UCSD-AML1 (cell line): ENCODE measurements around the gene SP5.
"Not testable (repeated sequence)": the region's sequence is repeated elsewhere in the genome, so short reads cannot be mapped to it uniquely, and the experiment has no call there.

Source experiments
- DNase-seq: peaks from one replicate; lab custom pipeline; 2025; ENCODE audit not compliant: unreplicated experiment; lab: John Stamatoyannopoulos, UW

The SP5 gene

DNA sequence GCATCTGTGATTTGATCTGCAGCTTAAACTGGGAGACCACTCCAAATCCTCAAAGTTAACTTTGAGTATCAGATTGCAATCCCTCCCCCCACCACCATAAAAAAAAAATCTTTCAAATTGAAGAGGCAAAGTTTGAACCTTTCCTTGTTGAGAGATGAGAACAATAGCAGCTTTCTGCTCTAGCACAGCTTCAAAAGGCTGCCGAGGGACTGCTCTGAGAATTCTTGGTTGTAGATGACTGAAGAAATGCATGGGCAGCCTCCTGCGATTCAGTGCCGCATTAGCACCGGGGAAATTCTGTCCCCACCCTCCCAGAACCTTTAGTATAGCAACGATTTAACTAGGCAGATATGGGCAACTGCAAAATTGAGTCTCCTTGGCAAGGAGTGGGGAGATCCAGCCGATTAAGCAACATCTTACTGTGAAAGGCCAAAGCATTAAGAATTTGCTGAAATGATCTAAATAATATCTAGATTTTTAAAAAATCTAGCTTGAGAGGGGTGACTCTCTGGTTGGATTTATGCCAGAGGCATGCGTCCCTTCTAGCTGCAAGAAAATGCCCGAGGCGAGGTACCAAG is 3.9 kb upstream of the SP5 start:
- no peak for DNase-seq

DNA sequence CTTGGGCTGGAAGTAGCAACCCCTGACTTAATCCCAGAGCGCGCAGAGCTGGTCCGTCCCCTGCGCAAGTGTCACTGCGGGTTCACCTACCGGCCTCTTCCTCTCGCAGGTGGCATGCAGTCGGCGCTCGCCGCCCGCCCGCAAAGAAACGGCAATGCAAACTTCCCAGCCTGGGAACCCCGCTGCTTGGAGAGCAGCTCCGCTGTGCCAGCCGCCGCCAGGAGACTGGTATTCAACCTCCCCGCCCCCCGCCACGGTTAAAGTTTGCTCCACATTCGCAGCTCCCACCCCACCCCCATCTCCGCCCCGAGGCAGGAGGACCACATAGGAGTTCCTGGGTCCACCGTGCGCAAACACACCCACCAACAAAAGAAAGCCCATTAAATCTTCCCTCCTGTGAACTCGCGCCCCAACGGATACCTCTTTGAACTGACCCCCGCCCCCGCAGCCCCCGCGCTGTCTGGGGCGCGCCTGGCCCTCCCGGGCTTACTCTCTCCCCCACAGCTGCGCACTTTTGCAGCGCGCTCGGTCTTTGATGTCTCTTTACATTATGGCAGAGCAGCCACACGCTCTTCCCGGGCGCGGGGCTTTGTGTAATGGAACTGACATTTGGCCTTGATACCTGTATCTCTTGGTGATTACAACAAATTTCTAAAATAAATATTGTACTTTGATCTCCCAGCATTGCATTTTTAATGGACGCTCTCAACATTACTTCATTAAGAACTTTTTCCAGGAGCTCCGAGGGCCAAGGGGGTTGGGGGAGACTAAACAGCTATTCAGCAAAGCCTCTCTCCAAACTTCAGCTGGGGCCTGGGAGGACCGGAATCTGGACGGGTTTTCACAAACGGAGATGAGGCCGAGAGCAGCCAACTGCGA is 3.1 kb upstream of the SP5 start:
- DNase-seq, result no peak

DNA sequence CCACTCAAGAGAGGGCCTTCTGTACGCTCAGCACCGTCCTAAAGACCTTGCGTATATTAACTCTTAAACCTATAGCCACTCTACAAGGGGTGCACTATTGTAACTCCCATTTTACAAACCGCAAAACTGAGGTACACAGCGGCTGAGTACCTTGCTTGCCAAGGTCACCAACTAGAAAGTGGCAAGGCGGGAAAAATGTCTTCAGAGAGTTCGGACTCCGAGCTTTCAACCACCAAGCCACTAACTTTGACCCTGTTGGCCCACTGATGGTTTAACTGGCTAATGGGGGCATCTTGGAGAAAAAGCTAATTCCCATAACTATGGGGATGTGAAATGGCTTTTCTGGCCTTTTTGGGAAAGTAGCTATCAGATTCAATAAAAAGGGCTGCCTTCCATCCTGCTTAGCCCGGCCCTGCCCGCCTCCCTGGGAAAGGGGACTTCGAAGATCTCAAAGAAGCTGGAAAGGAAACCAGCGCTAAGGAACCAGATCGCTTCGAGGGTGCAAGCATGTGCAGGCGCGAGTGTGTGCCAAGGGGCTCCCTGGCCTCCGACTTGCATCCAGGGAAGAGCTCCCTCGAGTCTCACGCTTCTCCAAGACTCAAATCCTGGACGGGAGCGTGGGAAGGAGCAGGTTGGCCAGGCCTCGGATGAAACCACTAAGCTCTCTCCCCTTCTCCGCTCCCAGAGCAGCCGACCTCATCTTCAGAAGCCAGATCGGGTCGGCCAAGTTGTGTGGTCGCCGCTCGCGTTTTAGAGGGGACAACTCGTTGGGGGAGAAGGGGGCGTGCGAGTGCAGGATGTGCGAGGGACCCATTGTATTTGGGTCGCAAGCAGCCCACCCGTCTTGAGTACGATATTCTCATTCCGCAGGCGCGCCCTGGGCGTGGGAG is 2.2 kb upstream of the SP5 start:
- no peak for DNase-seq

DNA sequence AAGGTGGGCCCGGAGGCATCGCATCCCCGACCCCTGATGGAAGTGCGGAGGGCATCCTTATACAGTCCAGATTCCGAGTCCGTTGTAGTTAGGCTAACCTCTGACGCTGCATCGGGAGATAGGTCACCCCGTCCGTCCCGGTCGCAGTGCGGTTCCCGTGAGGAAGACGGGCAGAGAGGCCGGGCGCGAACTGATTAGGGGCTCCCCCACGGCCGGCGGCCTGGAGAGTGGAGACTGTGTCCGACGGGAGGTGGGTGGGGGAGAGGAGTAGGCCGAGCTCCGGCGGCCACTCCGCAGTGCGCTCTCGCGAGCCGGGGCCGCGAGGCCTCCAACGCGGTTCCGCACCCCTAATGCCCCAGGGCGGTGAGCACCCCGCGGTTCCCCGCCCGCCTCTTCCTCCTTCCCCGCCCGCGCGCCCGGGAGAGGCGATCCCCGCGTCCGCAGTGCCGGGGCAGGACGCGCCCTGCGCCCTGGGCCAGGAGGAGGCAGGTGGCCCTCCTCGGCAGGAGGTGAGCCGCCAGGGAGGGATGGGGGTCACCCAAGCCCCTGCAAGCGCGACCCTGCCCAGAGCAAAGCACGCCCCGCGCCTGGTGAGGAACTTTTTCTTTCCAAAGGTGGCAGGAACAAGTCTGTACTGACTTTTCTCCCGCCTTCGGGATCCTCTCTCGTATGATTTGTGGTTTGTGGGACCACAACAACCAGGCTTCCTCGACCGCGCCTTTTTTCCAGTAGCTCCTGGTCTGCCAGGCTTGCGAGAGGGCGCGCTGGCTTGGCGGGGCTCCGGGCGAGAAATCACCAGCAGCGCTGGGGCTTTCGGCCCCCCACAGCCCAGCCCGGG is 1.4 kb upstream of the SP5 start:
- DNase-seq, result no peak

DNA sequence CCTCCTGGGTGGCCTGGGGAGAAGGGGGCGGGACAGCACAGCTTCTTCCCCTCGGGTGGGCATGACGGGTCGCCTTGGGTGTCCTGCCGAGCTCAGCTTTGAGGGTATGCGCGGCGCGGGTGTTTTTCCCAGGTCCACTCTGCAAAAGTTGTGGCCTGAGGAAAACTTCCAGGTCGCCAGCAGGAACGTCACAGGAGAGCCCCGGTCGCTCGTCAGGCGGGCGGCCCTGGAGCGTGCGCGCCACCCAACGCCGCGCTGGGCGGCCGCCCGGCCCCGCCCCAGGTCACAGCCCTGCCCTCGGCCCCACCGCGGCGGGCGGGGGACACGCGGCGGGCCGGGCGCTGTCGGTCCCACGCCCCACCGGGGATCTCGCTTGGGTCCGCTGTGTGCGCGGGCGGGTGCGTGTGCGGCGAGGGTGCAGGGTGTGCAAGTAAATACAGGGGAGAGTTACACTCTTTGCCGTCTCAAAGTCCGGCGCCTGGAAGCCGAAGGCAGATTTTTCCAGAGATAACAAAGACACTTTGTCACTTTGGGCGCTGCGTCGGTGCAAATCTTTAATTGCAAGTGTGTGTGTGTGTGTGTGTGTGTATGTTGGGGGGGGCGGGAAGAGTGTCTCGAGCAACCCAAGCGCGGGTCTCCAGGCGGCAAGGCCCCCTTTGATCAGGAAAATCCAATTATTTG is 616 bp upstream of the SP5 start:
- DNase-seq, result no peak

DNA sequence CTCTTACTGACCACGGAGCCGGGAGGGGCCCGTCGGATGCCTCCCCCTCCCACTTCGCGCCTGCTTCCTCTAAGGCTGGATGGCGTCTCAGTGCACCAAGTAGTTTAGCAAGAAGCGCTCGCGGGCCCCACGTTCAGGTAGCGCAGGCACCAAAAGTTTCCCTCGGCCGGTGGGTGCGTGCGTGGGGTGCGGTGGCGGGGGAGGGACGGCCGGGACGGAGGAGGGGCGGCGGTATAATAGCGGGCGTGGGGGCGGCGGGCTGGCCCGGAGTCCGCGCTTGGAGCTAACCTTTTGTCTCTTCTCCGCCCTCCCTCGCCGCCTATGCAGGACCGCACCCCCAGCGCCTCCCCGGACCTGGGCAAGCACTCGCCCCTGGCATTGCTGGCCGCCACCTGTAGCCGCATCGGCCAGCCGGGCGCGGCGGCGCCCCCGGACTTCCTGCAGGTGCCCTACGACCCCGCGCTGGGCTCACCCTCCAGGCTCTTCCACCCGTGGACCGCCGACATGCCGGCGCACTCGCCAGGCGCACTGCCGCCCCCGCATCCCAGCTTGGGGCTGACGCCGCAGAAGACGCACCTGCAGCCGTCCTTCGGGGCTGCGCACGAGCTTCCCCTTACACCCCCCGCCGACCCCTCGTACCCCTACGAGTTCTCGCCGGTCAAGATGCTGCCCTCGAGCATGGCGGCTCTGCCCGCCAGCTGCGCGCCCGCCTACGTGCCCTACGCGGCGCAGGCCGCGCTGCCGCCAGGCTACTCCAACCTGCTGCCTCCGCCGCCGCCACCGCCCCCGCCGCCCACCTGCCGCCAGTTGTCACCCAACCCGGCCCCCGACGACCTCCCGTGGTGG is 1.0 kb downstream of the SP5 start:
- DNase-seq, result no peak

DNA sequence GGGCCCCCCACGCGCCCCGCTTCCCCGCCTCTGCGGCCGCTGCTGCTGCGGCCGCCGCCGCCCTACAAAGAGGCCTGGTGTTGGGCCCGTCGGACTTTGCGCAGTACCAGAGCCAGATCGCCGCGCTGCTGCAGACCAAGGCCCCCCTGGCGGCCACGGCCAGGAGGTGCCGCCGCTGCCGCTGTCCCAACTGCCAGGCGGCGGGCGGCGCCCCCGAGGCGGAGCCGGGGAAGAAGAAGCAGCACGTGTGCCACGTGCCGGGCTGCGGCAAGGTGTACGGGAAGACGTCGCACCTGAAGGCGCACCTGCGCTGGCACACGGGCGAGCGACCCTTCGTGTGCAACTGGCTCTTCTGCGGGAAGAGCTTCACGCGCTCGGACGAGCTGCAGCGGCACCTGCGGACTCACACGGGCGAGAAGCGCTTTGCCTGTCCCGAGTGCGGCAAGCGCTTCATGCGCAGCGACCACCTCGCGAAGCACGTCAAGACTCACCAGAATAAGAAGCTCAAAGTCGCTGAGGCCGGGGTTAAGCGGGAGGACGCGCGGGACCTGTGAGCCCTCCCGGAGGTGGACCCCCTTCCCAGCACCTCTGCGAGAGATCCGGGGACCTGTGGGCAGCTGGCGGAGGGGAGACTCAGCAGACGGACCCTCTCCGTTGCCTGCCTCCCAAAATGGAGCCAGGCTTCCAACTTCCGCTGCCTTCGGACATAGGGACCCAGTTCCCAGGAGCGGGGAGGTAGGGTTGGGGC is 1.9 kb downstream of the SP5 start:
- DNase-seq, result no peak

DNA sequence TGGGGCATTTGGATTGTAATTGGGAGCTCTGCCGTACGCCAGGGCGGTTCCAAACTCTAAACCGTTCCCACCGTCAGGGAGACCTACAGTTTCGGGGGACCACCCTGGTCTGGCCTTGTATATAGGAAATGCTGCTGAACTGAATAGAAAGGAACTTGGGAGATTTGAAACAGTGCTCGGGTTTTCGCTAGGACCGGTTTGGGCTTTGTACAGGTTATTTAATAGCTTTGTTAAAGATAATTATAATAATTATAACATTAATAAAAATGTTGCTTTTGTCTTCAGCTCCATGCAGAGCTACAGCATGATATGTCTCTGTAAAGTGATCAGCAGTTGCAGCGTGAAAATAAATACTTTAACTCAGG is 2.4 kb downstream of the SP5 start:
- no peak for DNase-seq

DNA sequence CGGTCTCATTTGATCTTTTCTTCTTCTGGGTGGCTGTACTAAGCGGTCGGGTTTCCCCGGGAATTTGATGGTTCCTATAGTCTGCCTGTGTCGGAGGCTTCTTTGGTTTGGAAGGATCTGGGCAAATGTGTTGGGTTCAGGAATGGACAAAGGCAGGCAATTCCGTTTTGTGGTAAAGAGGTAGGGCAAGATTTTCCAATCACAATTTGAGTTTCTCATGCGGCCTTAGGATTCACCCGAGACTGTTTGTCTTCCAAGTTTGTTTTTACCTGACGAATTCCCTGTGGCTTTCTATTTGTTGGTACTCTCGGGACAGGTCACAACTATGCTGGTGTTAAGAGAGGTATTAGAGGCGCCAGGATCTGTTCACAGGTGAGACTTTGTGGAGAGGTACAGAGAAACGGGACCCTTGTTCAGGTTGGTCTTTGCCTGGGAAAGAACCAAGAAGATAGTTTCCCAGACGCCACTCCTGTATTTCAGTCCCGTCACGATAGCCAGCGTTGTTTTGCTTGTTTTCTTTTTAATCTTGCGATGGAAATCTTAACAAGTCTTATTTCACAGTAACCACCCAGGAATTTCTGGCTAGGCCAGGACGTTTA is 3.0 kb downstream of the SP5 start:
- DNase-seq, result no peak

DNA sequence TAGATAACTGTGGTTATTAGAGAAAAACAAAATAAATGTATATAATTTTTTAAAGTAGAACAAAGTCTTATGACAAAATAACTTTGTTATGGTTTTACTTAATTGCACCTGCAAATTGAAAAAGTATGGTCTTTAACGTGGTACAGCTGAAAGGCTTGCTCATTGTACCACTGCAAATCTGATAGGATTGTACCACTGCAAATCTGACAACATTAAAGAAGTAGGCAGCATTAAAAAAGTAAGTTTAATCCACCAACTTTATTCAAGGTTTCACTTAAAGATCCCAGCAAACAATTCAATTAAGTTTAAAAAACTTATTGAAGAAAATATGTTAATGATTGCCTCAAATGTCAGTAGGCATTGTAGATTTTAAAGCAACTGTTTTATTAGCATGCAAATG is 4.7 kb downstream of the SP5 start:
- DNase-seq, result no peak

DNA sequence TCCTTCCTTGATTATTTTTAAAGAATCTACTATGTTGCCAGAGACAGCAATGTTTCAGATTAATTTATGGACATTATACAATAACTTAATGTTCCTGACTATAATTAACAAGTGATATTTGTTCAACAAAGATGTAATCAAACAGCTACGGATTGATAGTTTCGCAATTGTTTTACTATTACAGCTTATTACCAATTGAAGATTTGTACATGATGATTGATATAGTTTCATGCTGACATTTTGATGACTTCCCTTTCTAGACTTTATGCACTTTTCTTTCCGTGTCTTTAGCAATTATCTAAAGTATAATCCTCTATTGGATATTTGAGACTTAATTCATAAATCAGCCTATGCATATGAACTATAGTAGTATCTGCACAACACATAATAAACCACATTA is 6.5 kb downstream of the SP5 start:
- no peak for DNase-seq

DNA sequence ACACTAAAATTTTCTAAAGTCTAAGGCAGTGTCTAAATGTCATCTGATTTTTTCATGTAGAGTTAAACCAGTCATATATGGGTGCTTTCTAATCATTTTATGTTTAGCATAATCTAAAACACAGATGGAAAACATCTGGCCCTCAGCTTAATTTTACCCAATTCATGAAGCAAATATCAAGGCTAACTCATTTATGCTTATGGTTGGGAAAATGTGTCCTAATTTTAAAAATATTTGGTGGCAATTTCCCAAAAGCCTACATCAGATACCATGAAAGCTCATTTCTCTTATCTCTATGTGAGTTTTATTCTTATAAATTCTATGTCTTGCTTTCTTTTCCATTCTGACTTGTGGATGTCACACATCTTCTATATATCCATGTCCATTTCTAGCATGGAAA is 7.2 kb downstream of the SP5 start:
- DNase-seq, result no peak

DNA sequence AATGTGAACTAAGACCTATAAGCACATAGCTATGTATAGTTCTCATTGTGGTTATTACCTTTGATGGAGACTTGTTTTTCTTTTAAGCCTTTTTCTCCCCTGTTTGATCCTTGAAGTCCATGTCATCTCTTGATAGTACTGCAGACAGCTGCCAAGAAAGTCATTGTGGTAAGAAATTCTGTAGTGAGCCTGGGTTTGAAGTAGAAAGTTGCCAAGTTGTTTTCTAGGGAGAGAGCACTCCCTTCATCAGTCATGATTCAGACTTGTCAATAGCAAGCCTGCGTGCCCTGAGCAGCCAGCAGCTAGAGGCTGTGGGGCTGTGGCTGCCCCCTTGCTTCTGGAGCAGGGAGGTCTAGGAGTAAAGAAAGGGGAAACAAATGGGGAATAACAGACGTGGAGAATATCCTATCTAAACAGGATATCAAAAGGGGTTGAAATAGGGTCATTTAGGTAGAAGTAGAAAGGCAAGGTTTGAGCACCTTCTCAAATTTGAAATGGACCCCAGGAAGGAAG is 8.4 kb downstream of the SP5 start:
- DNase-seq, result no peak

DNA sequence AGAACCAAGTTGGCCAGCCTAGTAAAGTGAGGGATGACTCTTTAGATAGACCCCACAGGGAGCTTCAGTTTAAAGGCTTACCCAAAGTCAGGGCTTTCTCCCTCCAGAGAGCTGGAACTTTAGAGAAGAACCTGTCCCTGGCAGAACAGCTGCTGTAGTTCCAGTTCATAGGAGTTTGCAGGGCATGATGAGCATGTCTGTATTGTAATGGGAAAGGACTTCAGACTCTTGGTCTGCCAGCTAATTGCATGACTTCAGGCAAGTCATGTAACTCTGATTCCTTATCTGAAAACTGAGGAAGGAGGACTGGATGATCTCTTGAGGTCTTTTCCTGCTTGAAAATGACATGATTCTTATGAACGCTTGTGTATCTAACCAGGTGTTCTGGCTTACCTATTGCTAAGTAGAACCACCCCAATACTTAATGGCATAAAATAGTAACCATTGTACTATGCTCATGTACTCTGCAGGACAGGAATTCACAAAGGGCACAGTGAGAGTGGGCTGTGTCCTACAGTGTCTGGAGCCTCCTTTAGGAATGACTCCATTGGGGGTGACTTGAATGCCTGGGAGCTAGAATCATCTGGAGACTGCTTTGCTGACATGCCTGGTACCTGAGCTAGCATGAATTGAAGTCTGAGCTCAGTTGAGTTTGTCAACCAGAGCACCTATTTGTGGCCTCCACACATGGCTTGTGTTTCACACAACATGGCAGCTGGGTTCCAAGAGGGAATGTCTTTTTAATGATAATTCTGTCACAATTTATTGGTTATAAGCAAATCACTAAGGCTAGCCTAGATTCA is 18.9 kb downstream of the SP5 start:
- DNase-seq, result no peak

DNA sequence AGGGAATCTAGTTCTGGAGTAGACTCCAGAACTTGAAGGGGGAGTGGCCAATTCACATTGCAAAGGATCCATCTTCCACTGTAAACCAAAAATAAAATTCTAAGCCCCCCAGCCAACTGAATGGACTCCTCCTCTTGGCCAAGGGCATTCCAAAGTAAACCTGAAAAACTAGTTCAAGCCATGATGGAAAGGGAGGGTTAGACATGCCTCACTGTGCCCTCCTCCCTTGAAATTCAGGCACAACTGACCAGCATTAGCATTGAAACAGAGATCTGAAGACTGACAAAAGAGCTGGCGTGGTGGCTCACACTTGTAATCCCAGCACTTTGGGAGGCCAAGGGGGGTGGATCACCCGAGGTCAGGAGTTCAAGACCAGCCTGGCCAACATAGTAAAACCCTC is 19.5 kb downstream of the SP5 start:
- DNase-seq, result not testable (repeated sequence)

DNA sequence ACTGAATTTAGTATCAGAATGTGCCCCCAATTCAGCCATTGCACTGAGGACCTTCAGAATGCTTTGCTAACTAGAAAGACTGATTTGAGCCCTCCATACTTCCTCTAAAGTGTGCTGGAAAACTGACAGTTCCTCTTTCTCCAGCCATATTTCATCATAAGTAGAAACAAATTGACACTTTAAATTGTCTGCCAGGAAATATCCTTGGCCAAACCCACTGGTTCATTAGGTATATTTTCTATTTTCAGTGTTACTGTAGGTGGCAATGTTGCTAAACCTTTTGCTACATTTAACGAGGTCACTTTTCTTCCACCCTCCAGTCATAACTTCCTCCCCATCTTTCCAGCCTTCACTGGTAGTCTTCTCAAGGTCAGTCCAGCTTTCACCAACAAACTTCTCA is 21.5 kb downstream of the SP5 start:
- no peak for DNase-seq

DNA sequence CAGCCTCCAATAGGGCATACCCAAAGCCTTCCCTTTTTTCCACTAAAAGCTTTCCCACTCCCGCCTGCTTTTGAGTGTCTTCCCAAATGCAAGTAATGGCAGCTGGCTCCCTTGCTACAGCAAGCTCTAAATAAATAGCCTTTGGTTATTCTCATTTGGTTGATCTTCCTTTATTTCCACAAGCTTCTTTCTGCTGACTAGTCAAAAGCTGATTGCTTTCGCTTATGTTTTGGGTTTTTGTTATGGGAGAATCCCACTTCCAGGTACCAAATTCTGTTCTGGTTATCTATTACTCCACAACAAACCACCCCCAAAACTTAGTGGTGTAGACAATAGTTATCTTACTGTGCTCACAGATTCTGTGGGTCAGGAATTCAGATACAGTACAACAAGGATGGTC is 22.3 kb downstream of the SP5 start:
- DNase-seq, result no peak
